Caco-2 (cell line): Measurements from ENCODE around the gene MGLL. TPM values are rescaled to one million over a fixed set of nuclear protein-coding genes. Genes with fewer than 3 reads are reported as not detected.

Source experiments
- BruUV-seq: library from RNA; stranded (reverse); fragments of 400-500 nt; replicated peaks from 2 replicates; lab custom pipeline; 2021; lab: Mats Ljungman, UMichigan
- CTCF ChIA-PET: fragments of 300-600 bp; sonication (Branson Sonifier 250); formaldehyde crosslinking; loops from one replicate; lab custom pipeline; 2022; ENCODE audit warnings: antibody characterized with exemption; lab: Charles Lee
- POLR2A ChIA-PET: fragments of 300-600 bp; sonication (Branson Sonifier 250); formaldehyde crosslinking; loops from one replicate; lab custom pipeline; 2022; ENCODE audit warnings: antibody characterized with exemption; lab: Charles Lee
- DNase-seq, 2 experiments: peaks; one replicate each; pipeline versions ENCODE4 v3.0.0 to v3.0.0-alpha.2; 2020 to 2022
- H3K27me3 ChIP-seq: replicated peaks from 2 replicates; pipeline ENCODE4 v1.6.0; 2011; ENCODE audit warnings: low read length; ENCODE audit not compliant: control insufficient read depth, insufficient read depth
- H3K36me3 ChIP-seq: 2 replicates; pipeline ENCODE4 v1.5.1; 2011; ENCODE audit warnings: low read length; ENCODE audit not compliant: control insufficient read depth, insufficient read depth
- H3K4me1 ChIP-seq: fragments of 250-450 bp; sonication (Bioruptor Pico); 2 replicates; pipeline ENCODE4 v1.5.1; 2020; ENCODE audit warnings: mild to moderate bottlenecking
- H3K4me3 ChIP-seq: 2 replicates; pipeline ENCODE4 v1.5.1; 2011; ENCODE audit warnings: low read depth, mild to moderate bottlenecking, control low read depth, low read length
- H3K9me3 ChIP-seq: fragments of 250-450 bp; sonication (Bioruptor Pico); 2 replicates; pipeline ENCODE4 v1.5.1; 2020; ENCODE audit warnings: mild to moderate bottlenecking, moderate library complexity
- H3K27ac Mint-ChIP-seq: one replicate; pipeline ENCODE4 v1.8.0; 2022; ENCODE audit warnings: mixed read lengths; ENCODE audit not compliant: unreplicated experiment
- H3K27me3 Mint-ChIP-seq: one replicate; pipeline ENCODE4 v1.8.0; 2022; ENCODE audit warnings: mixed read lengths; ENCODE audit not compliant: insufficient read depth, unreplicated experiment
- H3K36me3 Mint-ChIP-seq: one replicate; pipeline ENCODE4 v1.8.0; 2022; ENCODE audit warnings: mild to moderate bottlenecking, mixed read lengths; ENCODE audit not compliant: insufficient read depth, unreplicated experiment
- H3K4me1 Mint-ChIP-seq: one replicate; pipeline ENCODE4 v1.8.0; 2022; ENCODE audit warnings: low read depth, mixed read lengths; ENCODE audit not compliant: unreplicated experiment
- H3K4me3 Mint-ChIP-seq: one replicate; pipeline ENCODE4 v1.8.0; 2022; ENCODE audit warnings: mild to moderate bottlenecking, moderate library complexity, mixed read lengths; ENCODE audit not compliant: unreplicated experiment
- H3K9me3 Mint-ChIP-seq: one replicate; pipeline ENCODE4 v1.8.0; 2022; ENCODE audit warnings: mixed read lengths; ENCODE audit not compliant: unreplicated experiment
- intact Hi-C: fragments of 100-400 bp; cut with micrococcal nuclease; formaldehyde crosslinking; loops from one replicate; pipeline ENCODE4 v1.10.0; 2022; ENCODE audit not compliant: unreplicated experiment
- total RNA-seq: library from RNA; stranded (reverse); gene quantifications from 2 replicates; pipeline ENCODE4 v1.2.3, GENCODE V29; 2022
- TF ChIP-seq, protein P1 (sequence below), 2 experiments: fragments of 200-600 bp in 1 of 2; IDR thresholded peaks; 1 replicate in 1 of 2; 2 replicates in 1 of 2; pipeline versions ENCODE4 v1.5.1 to v1.8.0; 2011 to 2022; ENCODE audit warnings: antibody characterized with exemption in 1 of 2, control low read depth in 1 of 2, inconsistent platforms in 1 of 2, low read depth in 1 of 2, low read length in 1 of 2, mild to moderate bottlenecking in 1 of 2, moderate library complexity in 1 of 2; ENCODE audit not compliant: insufficient read depth in 1 of 2, severe bottlenecking in 1 of 2, unreplicated experiment in 1 of 2

Gene MGLL
- total RNA-seq, 1 experiment from 2014 or later, result 7.8 TPM

DNA sequence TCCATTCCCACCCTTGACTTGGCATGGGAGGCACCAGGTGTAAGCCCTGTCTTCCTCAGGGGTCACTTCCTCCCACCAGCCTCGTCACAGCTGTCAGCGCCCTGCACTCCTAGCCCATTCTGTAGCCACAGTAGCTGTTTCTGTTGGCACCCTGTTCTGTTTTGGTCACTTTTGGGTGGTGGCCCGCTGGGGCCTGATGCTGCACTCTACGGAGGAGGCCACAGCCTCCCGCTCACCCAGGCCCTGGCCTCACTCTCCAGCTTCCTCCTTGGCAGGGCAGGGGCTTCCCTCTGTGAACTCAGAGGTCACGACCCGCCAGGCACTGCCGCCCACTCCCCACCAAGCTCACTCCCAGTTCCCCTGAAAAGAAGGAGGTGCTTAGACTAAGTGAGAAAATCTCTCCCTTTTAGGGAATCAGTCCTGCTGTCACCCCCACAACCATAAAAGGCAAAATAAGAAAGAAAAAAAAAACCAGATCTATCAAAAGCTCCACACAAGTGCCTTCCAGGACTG, 68.4 kb downstream of the MGLL start:
- Mint-ChIP-seq H3K36me3 (no peaks in the 10 kb centered on the region), H3K4me3 (no peak overlapping the region), H3K27ac (no peak overlapping the region), H3K27me3 (no peaks in the 10 kb centered on the region), H3K4me1 (peaks cover 9% of the 10 kb centered on the region), H3K9me3 (no peaks in the 10 kb centered on the region)
- H3K27me3 ChIP-seq, result no peaks in the 10 kb centered on the region
- TF ChIP-seq, protein P1, sequence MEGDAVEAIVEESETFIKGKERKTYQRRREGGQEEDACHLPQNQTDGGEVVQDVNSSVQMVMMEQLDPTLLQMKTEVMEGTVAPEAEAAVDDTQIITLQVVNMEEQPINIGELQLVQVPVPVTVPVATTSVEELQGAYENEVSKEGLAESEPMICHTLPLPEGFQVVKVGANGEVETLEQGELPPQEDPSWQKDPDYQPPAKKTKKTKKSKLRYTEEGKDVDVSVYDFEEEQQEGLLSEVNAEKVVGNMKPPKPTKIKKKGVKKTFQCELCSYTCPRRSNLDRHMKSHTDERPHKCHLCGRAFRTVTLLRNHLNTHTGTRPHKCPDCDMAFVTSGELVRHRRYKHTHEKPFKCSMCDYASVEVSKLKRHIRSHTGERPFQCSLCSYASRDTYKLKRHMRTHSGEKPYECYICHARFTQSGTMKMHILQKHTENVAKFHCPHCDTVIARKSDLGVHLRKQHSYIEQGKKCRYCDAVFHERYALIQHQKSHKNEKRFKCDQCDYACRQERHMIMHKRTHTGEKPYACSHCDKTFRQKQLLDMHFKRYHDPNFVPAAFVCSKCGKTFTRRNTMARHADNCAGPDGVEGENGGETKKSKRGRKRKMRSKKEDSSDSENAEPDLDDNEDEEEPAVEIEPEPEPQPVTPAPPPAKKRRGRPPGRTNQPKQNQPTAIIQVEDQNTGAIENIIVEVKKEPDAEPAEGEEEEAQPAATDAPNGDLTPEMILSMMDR (IDR thresholded peaks at IDR 0.05; ENCODE audit: insufficient read depth in 1 of 2, low read depth in 1 of 2, low read length in 1 of 2, severe bottlenecking in 1 of 2, unreplicated experiment in 1 of 2), result no peak
- no peaks in the 10 kb centered on the region for H3K36me3 ChIP-seq
- no peak for DNase-seq
- POLR2A ChIA-PET, result no interaction called here
- H3K4me3 ChIP-seq, result no peak overlapping the region
- H3K9me3 ChIP-seq, result no peaks in the 10 kb centered on the region
- intact Hi-C loops, result no loop called here
- no peaks in the 10 kb centered on the region for H3K4me1 ChIP-seq
- no TSS peak for BruUV-seq
- CTCF ChIA-PET, result no interaction called here

DNA sequence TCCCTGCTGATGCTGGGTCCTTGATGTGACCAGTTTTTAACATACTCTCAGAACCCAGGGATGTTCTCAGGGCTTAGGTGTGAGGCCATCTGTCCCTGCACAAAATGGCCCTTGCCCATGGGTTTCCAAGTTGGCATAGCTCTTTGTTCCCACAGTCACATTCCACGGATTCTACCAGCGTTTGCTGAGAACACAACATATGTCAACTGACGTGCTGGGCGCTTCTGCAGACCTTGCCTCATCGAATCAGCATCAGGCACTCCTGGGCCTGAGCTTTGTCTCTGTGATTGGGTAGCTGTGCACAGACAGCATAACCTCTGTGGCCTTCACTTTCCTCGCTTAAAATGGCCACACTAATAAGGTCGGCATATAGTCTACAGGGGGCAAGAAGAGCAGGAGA, 69.0 kb downstream of the MGLL start:
- POLR2A ChIA-PET, result no interaction called here
- peaks cover 15% of the 10 kb centered on the region for H3K4me1 Mint-ChIP-seq

DNA sequence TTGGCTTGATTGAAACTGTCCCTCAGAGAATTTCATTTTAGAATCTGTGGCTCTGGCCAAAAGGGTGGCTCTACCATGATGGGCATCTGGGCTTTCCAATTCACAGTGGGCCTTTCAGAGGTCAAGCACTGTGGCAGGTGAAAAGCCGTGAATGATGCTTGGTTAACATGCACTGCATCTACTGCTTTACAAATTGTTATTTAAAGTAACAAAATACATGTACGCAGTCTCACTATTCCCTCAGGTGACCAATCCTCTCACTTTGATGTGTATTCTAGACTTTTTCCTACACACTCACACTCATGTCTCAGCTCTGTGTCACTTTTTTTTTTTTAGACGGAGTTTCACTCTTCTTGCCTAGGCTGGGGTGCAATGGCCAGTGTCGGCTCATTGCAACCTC, 70.5 kb downstream of the MGLL start:
- Mint-ChIP-seq H3K4me1 (peaks cover 26% of the 10 kb centered on the region), H3K27me3 (no peaks in the 10 kb centered on the region), H3K36me3 (no peaks in the 10 kb centered on the region), H3K4me3 (no peak overlapping the region), H3K9me3 (no peaks in the 10 kb centered on the region), H3K27ac (no peak overlapping the region)
- Histone ChIP-seq H3K4me1 (peaks cover 13% of the 10 kb centered on the region), H3K4me3 (no peak overlapping the region), H3K36me3 (no peaks in the 10 kb centered on the region), H3K9me3 (no peaks in the 10 kb centered on the region), H3K27me3 (no peaks in the 10 kb centered on the region)
- BruUV-seq, result no TSS peak
- POLR2A ChIA-PET, result no interaction called here
- TF ChIP-seq, protein P1 (IDR thresholded peaks at IDR 0.05; ENCODE audit: insufficient read depth in 1 of 2, low read depth in 1 of 2, low read length in 1 of 2, severe bottlenecking in 1 of 2, unreplicated experiment in 1 of 2), result no peak
- DNase-seq, result no peak
- intact Hi-C loops, result no loop called here
- CTCF ChIA-PET, result no interaction called here

More for the DNA sequence above, 69.0 kb downstream of the MGLL start:
- Mint-ChIP-seq H3K27ac (no peak overlapping the region), H3K4me3 (no peak overlapping the region), H3K9me3 (no peaks in the 10 kb centered on the region), H3K27me3 (no peaks in the 10 kb centered on the region), H3K36me3 (no peaks in the 10 kb centered on the region)
- no peak for DNase-seq
- BruUV-seq, result no TSS peak
- Histone ChIP-seq H3K27me3 (no peaks in the 10 kb centered on the region), H3K4me3 (no peak overlapping the region), H3K36me3 (no peaks in the 10 kb centered on the region), H3K4me1 (no peaks in the 10 kb centered on the region), H3K9me3 (no peaks in the 10 kb centered on the region)
- TF ChIP-seq, protein P1 (IDR thresholded peaks at IDR 0.05; ENCODE audit: insufficient read depth in 1 of 2, low read depth in 1 of 2, low read length in 1 of 2, severe bottlenecking in 1 of 2, unreplicated experiment in 1 of 2), result no peak
- CTCF ChIA-PET, result no interaction called here
- intact Hi-C loops, result no loop called here
